Glutamatergic neuron (in vitro differentiated cells): ENCODE results near the gene JARID2. TPM values are rescaled to one million over a fixed set of nuclear protein-coding genes. Genes with fewer than 3 reads are reported as not detected.
A peak's percentile ranks its signal among the peaks of the same experiment; 100 is the strongest.

ENCODE experiments used
- DNase-seq: peaks from one replicate; pipeline ENCODE4 v3.0.0; 2022
- H3K27ac Mint-ChIP-seq: one replicate; pipeline ENCODE4 v1.8.0; 2020; ENCODE audit warnings: mild to moderate bottlenecking, mixed read lengths, inconsistent platforms; ENCODE audit not compliant: unreplicated experiment
- H3K27me3 Mint-ChIP-seq: one replicate; pipeline ENCODE4 v1.8.0; 2020; ENCODE audit warnings: mild to moderate bottlenecking, moderate library complexity, mixed read lengths, inconsistent platforms; ENCODE audit not compliant: unreplicated experiment
- H3K36me3 Mint-ChIP-seq: one replicate; pipeline ENCODE4 v1.8.0; 2020; ENCODE audit warnings: mild to moderate bottlenecking, mixed read lengths, inconsistent platforms; ENCODE audit not compliant: unreplicated experiment
- H3K4me1 Mint-ChIP-seq: one replicate; pipeline ENCODE4 v1.8.0; 2020; ENCODE audit warnings: mild to moderate bottlenecking, low read depth, mixed read lengths, inconsistent platforms; ENCODE audit not compliant: unreplicated experiment
- H3K4me3 Mint-ChIP-seq: one replicate; pipeline ENCODE4 v1.8.0; 2020; ENCODE audit warnings: mild to moderate bottlenecking, mixed read lengths, inconsistent platforms; ENCODE audit not compliant: unreplicated experiment
- H3K9me3 Mint-ChIP-seq: one replicate; pipeline ENCODE4 v1.8.0; 2020; ENCODE audit warnings: mild to moderate bottlenecking, moderate library complexity, mixed read lengths, inconsistent platforms; ENCODE audit not compliant: unreplicated experiment
- CTCF ChIP-seq: fragments of 200-600 bp; sonication (generic); IDR thresholded peaks from one replicate; pipeline ENCODE4 v1.5.0; 2021; ENCODE audit not compliant: partially characterized antibody, unreplicated experiment
- total RNA-seq: library from RNA; stranded (reverse); fragmentation: NEBNext Ultra II Directional; extraction: Animal tissue kit (Norgen Biotek cat#: 25700); gene quantifications from one replicate; pipeline ENCODE4 v1.2.1, GENCODE V29; 2021; ENCODE audit not compliant: unreplicated experiment

Gene JARID2
- total RNA-seq, 1 donor from 2014 or later: 83.8 TPM

DNA sequence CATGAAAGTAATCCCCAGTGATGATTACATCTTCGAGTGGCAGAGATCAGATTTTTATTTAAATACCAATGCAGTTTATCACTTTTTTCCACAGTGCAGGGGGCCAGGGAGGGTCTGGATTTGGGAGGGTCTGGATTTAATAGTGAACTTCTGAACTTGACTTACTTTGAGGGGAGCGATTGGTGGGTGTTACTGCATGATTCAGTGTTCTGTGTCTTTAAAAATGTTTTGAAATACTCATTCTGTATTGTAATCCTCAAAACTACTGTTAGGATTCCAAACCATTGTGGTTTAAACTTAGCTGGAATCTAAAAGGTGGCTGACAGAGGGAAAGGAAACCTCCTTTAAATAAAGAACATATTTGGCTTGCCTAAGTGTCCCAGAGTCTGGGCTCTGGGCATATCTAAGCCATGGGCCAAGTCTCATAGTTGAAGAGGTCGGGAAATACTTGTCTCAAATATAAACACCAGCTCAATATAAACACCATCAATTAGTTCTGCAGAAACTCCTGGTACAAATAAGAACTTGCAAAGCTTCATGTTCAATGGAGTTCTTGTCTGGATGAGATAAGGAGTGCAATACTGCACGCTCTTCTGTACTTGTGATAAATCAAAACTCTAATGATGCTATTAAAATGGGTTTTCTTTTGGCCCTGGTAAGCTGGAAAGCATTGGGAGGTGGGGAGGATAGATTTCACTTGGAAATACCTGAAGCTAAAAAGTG lies 14.4 kb downstream of the JARID2 start:
- H3K4me1 Mint-ChIP-seq: peaks cover 60% of the 10 kb centered on the region
- no peak overlapping the region for H3K4me3 Mint-ChIP-seq
- H3K27me3 Mint-ChIP-seq: peaks cover 4% of the 10 kb centered on the region
- no peak for TF ChIP-seq CTCF
- no peak overlapping the region for H3K27ac Mint-ChIP-seq
- H3K36me3 Mint-ChIP-seq: no peaks in the 10 kb centered on the region
- DNase-seq: no peak
- peaks cover 2% of the 10 kb centered on the region for H3K9me3 Mint-ChIP-seq

DNA sequence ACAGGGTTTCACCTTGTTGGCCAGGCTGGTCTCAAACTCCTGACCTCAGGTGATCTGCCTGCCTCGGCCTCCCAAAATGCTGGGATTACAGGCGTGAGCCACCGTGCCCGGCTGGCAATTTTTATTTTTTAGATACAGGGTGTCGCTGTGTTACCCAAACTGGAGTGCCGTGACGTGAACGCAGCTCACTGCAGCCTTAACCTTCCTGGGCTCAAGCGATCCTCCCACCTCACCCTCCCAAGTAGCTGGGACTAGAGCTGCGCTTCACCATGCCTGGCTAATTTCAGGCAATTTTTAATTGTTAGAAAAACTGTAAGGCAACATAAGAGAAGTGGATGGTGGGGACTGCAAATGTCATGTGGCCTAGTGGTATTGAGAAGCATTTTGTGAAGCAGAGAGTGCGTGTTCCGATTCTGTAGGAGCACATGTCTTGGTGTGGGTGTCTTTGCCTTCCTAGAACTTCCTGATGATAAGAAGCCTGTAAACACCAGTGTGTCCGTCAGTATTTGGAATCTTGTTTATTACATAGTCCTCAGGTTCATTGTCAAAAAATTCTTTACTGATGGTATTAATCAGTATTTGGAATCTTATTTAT lies 18.0 kb downstream of the JARID2 start:
- no peak for DNase-seq
- peaks cover 8% of the 10 kb centered on the region for H3K9me3 Mint-ChIP-seq
- peaks cover 76% of the 10 kb centered on the region for H3K4me1 Mint-ChIP-seq
- peak overlapping the region; percentile 98 for H3K27ac Mint-ChIP-seq
- no peak for TF ChIP-seq CTCF
- peaks cover 4% of the 10 kb centered on the region for H3K27me3 Mint-ChIP-seq
- peak overlapping the region; percentile 86 for H3K4me3 Mint-ChIP-seq
- H3K36me3 Mint-ChIP-seq: no peaks in the 10 kb centered on the region

DNA sequence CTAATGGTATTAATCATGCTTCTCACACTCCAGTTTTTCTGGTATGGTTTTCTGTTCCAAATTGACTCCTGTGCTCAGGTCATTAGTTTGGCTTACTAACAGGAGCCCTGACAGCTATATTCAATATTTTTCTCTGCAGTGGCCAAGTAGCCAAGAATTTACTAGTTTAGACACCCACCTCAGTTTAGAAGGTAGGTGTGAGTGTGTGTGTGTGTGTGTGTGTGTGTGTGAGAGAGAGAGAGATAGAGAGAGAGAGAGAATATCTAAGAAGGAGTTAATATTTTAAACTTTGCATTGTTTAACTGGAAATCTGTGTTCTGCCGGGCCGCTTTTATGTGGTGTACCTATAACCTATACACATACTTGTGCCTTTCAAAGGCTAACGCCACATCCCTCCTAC lies 18.5 kb downstream of the JARID2 start:
- TF ChIP-seq CTCF: no peak
- no peak for DNase-seq
- Mint-ChIP-seq H3K27ac (peak overlapping the region; percentile 98), H3K4me3 (peak overlapping the region; percentile 86), H3K27me3 (peaks cover 4% of the 10 kb centered on the region), H3K9me3 (peaks cover 8% of the 10 kb centered on the region), H3K4me1 (peaks cover 73% of the 10 kb centered on the region), H3K36me3 (no peaks in the 10 kb centered on the region)

DNA sequence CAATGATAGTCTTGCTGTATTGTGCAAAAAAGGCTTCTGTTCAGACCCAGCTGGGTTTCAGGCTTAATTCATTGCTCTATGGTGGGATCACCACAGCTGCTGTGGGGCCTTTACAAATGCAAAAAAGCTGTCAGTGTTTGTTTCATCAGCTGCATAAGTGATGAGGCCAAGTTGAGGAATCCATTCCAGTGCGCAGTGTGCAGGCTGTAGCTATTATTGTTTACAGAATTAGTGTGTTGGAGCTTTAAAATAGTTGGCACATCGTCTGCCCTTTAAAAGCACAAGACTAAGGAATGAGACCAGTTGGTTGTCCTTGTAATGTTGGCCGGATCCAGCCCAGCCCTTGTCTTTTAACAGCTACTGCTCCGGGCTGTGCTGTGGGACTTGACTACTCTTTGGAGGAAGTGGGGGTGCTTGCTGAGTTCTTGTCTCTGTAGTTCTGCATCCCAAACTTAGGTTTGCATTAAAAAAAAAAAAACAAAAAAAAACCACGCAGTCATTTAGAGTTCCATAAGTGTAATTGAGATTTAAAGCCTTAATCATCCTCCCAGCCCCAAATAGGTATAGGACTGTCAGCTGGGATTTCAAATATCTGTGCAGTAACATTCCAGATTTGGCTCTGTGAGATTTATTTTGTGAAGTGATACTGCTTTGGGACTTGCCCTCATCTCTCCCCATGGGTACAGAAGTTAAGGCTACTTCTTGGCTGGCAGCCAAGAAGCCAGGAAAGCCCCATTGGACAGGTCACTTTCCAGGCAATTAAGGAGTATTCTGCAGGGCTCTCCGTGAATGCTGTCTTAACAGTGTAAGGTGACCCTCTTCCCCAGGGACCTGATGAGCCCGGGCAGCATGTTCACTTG lies 19.3 kb downstream of the JARID2 start:
- peak; percentile 39 for DNase-seq
- Mint-ChIP-seq H3K9me3 (peaks cover 8% of the 10 kb centered on the region), H3K27me3 (peaks cover 4% of the 10 kb centered on the region), H3K36me3 (no peaks in the 10 kb centered on the region), H3K4me3 (peak overlapping the region; percentile 68), H3K4me1 (peaks cover 69% of the 10 kb centered on the region), H3K27ac (peak overlapping the region; percentile 98)
- TF ChIP-seq CTCF: no peak

DNA sequence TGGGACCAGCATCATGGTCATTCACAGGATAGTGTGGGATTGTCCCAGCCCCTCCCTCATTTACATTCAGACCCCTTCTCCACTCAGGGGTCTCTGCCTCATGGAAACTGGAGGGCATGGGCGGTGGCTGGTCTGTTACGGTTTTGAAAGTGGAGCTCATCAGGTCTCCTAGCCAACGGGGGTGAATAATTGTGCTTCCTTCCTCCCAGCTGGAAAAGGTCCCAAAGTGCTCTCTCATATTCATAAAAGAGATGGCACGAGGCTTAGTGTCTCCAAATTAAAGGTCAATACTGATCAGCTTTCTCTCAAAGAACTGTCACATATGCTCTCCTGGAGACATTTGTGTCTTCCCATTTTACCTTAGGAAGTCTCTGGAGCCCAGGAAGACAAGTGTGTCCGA lies 19.9 kb downstream of the JARID2 start:
- peak overlapping the region; percentile 68 for H3K4me3 Mint-ChIP-seq
- H3K27me3 Mint-ChIP-seq: peaks cover 4% of the 10 kb centered on the region
- peaks cover 8% of the 10 kb centered on the region for H3K9me3 Mint-ChIP-seq
- no peak for DNase-seq
- H3K4me1 Mint-ChIP-seq: peaks cover 64% of the 10 kb centered on the region
- H3K27ac Mint-ChIP-seq: peak overlapping the region; percentile 98
- no peak for TF ChIP-seq CTCF
- H3K36me3 Mint-ChIP-seq: no peaks in the 10 kb centered on the region
